ENCODE data around the gene SAPCD2.

The SAPCD2 gene

GRCh38 chr9:137045294-137046087 is 24.9 kb downstream of the SAPCD2 start:
- peaks cover 86% of the 10 kb centered on the region for H3K27me3 ChIP-seq (replicated peaks; ENCODE audit: insufficient read depth, low read length)
- no peaks in the 10 kb centered on the region for H3K4me1 ChIP-seq (ENCODE audit: low read length)
- no peak overlapping the region for H3K27ac ChIP-seq (ENCODE audit: low read length)
- no peak overlapping the region for H3K4me2 ChIP-seq (ENCODE audit: low read depth, low read length)
- no peaks in the 10 kb centered on the region for H3F3A ChIP-seq (ENCODE audit: insufficient read depth, low read length)
- no peak overlapping the region for H2AFZ ChIP-seq (ENCODE audit: low read length)
- no peak overlapping the region for H3K9ac ChIP-seq (ENCODE audit: low read length)
- DNase-seq: no peak
- H3K79me2 ChIP-seq (ENCODE audit: low read length): no peaks in the 10 kb centered on the region
- H3K36me3 ChIP-seq (replicated peaks; ENCODE audit: insufficient read depth, low read length): no peaks in the 10 kb centered on the region
- no peak overlapping the region for H3K4me3 ChIP-seq (ENCODE audit: low read length)
- no peaks in the 10 kb centered on the region for H3K9me2 ChIP-seq (replicated peaks; ENCODE audit: insufficient read depth, low read length)
- TF ChIP-seq EZH2 (optimal IDR thresholded peaks at IDR 0.05; ENCODE audit: low read depth, low read length) (peak; percentile 90), CTCF (IDR thresholded peaks at IDR 0.05; ENCODE audit: low read length) (no peak)
- H4K20me1 ChIP-seq (ENCODE audit: insufficient read depth, low read length): no peaks in the 10 kb centered on the region
- no peaks in the 10 kb centered on the region for H3K9me3 ChIP-seq (replicated peaks; ENCODE audit: insufficient read depth, low read length)

- Histone ChIP-seq H3K27me3 (replicated peaks; ENCODE audit: insufficient read depth, low read length) (peaks cover 84% of the 10 kb centered on the region), H3K27ac (ENCODE audit: low read length) (no peak overlapping the region)
Measured at GRCh38 chr9:137044502-137045177, 25.7 kb downstream of the SAPCD2 start.

GRCh38 chr9:137044037-137044436 is 26.3 kb downstream of the SAPCD2 start:
- Histone ChIP-seq H2AFZ (ENCODE audit: low read length) (no peak overlapping the region), H3K4me3 (ENCODE audit: low read length) (no peak overlapping the region), H3K27me3 (replicated peaks; ENCODE audit: insufficient read depth, low read length) (peaks cover 84% of the 10 kb centered on the region), H3K9me2 (replicated peaks; ENCODE audit: insufficient read depth, low read length) (no peaks in the 10 kb centered on the region), H3K36me3 (replicated peaks; ENCODE audit: insufficient read depth, low read length) (no peaks in the 10 kb centered on the region), H3K4me2 (ENCODE audit: low read depth, low read length) (no peak overlapping the region), H3K9ac (ENCODE audit: low read length) (no peak overlapping the region), H3K9me3 (replicated peaks; ENCODE audit: insufficient read depth, low read length) (no peaks in the 10 kb centered on the region), H4K20me1 (ENCODE audit: insufficient read depth, low read length) (no peaks in the 10 kb centered on the region), H3K27ac (ENCODE audit: low read length) (no peak overlapping the region), H3K4me1 (ENCODE audit: low read length) (no peaks in the 10 kb centered on the region), H3F3A (ENCODE audit: insufficient read depth, low read length) (no peaks in the 10 kb centered on the region), H3K79me2 (ENCODE audit: low read length) (no peaks in the 10 kb centered on the region)
- TF ChIP-seq EZH2 (optimal IDR thresholded peaks at IDR 0.05; ENCODE audit: low read depth, low read length) (no peak), EZH2phosphoT487 (IDR thresholded peaks at IDR 0.05; ENCODE audit: low read length) (no peak), CTCF (IDR thresholded peaks at IDR 0.05; ENCODE audit: low read length) (no peak)
- DNase-seq: no peak

More at GRCh38 chr9:137044502-137045177, 25.7 kb downstream of the SAPCD2 start:
- Histone ChIP-seq H3K9me3 (replicated peaks; ENCODE audit: insufficient read depth, low read length) (no peaks in the 10 kb centered on the region), H3K36me3 (replicated peaks; ENCODE audit: insufficient read depth, low read length) (no peaks in the 10 kb centered on the region), H3K4me2 (ENCODE audit: low read depth, low read length) (no peak overlapping the region), H4K20me1 (ENCODE audit: insufficient read depth, low read length) (no peaks in the 10 kb centered on the region), H3K4me1 (ENCODE audit: low read length) (no peaks in the 10 kb centered on the region), H3K9me2 (replicated peaks; ENCODE audit: insufficient read depth, low read length) (no peaks in the 10 kb centered on the region), H3K4me3 (ENCODE audit: low read length) (no peak overlapping the region), H3F3A (ENCODE audit: insufficient read depth, low read length) (no peaks in the 10 kb centered on the region), H2AFZ (ENCODE audit: low read length) (no peak overlapping the region), H3K9ac (ENCODE audit: low read length) (no peak overlapping the region), H3K79me2 (ENCODE audit: low read length) (no peaks in the 10 kb centered on the region)
- TF ChIP-seq EZH2phosphoT487 (IDR thresholded peaks at IDR 0.05; ENCODE audit: low read length) (no peak), CTCF (IDR thresholded peaks at IDR 0.05; ENCODE audit: low read length) (no peak), EZH2 (optimal IDR thresholded peaks at IDR 0.05; ENCODE audit: low read depth, low read length) (no peak)
- DNase-seq: no peak

Data from MM.1S (cell line).